MCF 10A (cell line): ENCODE measurements around the gene HMGN3. TPM values are rescaled to one million over a fixed set of nuclear protein-coding genes. Genes with fewer than 3 reads are reported as not detected.

Experiments
- BruUV-seq: library from RNA; stranded (reverse); fragments of 400-500 nt; replicated peaks from 2 replicates; lab custom pipeline; 2021; lab: Mats Ljungman, UMichigan
- CTCF ChIA-PET: fragments of 300-600 bp; sonication (Branson Sonifier 250); formaldehyde crosslinking; extraction: SDS; loops from one replicate; lab custom pipeline; 2021; ENCODE audit warnings: antibody characterized with exemption, inconsistent platforms; lab: Yijun Ruan, JAX
- POLR2A ChIA-PET: fragments of 300-600, 350-650 bp; sonication (Branson Sonifier 250); formaldehyde crosslinking; extraction: SDS; loops from one replicate; lab custom pipeline; 2020; ENCODE audit warnings: antibody characterized with exemption, inconsistent platforms; lab: Yijun Ruan, JAX
- DNase-seq: peaks from one replicate; pipeline ENCODE4 v3.0.0-alpha.2; 2018; ENCODE audit not compliant: unreplicated experiment
- H3K27ac Mint-ChIP-seq: one replicate; pipeline ENCODE4 v1.8.0; 2022; ENCODE audit warnings: mild to moderate bottlenecking, low read depth, mixed read lengths; ENCODE audit not compliant: unreplicated experiment
- H3K27me3 Mint-ChIP-seq: one replicate; pipeline ENCODE4 v1.8.0; 2022; ENCODE audit warnings: mixed read lengths; ENCODE audit not compliant: insufficient read depth, unreplicated experiment
- H3K36me3 Mint-ChIP-seq: one replicate; pipeline ENCODE4 v1.8.0; 2022; ENCODE audit warnings: mild to moderate bottlenecking, moderate library complexity, mixed read lengths; ENCODE audit not compliant: insufficient read depth, unreplicated experiment
- H3K4me1 Mint-ChIP-seq: one replicate; pipeline ENCODE4 v1.8.0; 2022; ENCODE audit warnings: mixed read lengths; ENCODE audit not compliant: insufficient read depth, unreplicated experiment
- H3K4me3 Mint-ChIP-seq: one replicate; pipeline ENCODE4 v1.8.0; 2022; ENCODE audit warnings: mild to moderate bottlenecking, moderate library complexity, mixed read lengths; ENCODE audit not compliant: unreplicated experiment
- H3K9me3 Mint-ChIP-seq: one replicate; pipeline ENCODE4 v1.8.0; 2022; ENCODE audit warnings: mixed read lengths; ENCODE audit not compliant: unreplicated experiment
- intact Hi-C: fragments of 100-400 bp; cut with micrococcal nuclease; formaldehyde crosslinking; loops from 2 replicates; pipeline ENCODE4 v1.14.1; 2022
- total RNA-seq: library from RNA; stranded (reverse); gene quantifications from 2 replicates; pipeline ENCODE4 v1.2.3, GENCODE V29; 2022
- TF ChIP-seq, protein P1 (sequence below): fragments of 200-600 bp; IDR thresholded peaks from one replicate; pipeline ENCODE4 v1.8.0; 2022; ENCODE audit warnings: antibody characterized with exemption, mild to moderate bottlenecking; ENCODE audit not compliant: unreplicated experiment

The HMGN3 gene
- total RNA-seq, 1 experiment from 2014 or later: 36.5 TPM

DNA sequence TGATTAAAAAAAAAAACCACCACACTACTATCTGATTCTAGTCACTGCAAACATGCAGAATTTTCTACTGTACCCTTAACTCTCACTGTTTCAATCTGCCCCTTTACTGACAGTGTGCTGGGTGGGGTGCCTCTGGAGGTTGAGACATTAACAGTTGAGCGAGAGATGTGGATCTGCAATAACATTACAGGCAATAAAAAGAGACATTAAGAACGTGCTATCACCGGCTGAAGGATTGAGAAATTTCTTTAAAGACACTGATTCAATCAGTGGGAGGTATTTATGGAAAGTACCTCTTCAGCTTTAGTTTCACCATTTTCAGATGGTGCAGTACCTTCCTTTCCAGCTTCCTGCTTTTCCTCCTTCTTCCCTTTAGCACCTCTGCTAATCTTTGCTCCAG lies 32.5 kb downstream of the HMGN3 start:
- TF ChIP-seq, protein P1, sequence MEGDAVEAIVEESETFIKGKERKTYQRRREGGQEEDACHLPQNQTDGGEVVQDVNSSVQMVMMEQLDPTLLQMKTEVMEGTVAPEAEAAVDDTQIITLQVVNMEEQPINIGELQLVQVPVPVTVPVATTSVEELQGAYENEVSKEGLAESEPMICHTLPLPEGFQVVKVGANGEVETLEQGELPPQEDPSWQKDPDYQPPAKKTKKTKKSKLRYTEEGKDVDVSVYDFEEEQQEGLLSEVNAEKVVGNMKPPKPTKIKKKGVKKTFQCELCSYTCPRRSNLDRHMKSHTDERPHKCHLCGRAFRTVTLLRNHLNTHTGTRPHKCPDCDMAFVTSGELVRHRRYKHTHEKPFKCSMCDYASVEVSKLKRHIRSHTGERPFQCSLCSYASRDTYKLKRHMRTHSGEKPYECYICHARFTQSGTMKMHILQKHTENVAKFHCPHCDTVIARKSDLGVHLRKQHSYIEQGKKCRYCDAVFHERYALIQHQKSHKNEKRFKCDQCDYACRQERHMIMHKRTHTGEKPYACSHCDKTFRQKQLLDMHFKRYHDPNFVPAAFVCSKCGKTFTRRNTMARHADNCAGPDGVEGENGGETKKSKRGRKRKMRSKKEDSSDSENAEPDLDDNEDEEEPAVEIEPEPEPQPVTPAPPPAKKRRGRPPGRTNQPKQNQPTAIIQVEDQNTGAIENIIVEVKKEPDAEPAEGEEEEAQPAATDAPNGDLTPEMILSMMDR: no peak
- H3K36me3 Mint-ChIP-seq: peaks cover 20% of the 10 kb centered on the region
- H3K9me3 Mint-ChIP-seq: no peaks in the 10 kb centered on the region
- no TSS peak for BruUV-seq
- POLR2A ChIA-PET: no interaction called here
- peak overlapping the region; percentile 28 for H3K27ac Mint-ChIP-seq
- H3K27me3 Mint-ChIP-seq: no peaks in the 10 kb centered on the region
- intact Hi-C loops: loop anchor here (5.0 kb wide), 1 partner anchor 265 kb away; no protein-coding TSS in a partner anchor
- no peak for DNase-seq
- H3K4me1 Mint-ChIP-seq: peaks cover 7% of the 10 kb centered on the region
- CTCF ChIA-PET: interaction anchor here (0.7 to 1.8 kb wide), 3 partner anchors 8 to 265 kb away, joined by 3 to 6 read pairs (median 4); no protein-coding TSS in a partner anchor
- H3K4me3 Mint-ChIP-seq: no peak overlapping the region

DNA sequence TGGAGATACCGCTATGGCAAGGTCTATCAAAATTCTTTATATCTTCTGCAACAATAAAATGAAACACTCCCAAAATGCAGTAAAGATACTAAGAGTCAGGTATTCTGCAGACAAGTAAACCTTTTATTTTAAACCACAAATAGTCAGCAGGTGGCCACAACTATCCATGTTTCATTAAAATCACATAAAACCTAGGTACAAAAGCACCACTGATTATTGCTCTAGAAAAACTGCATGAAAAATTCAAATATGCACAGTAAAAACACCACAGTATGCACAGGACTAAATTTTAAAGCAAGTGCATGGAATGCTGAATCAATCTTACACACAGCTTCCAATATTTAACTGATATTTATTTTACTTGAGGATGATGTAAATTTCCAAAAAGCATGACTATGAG lies 33.3 kb downstream of the HMGN3 start:
- no TSS peak for BruUV-seq
- Mint-ChIP-seq H3K36me3 (peaks cover 16% of the 10 kb centered on the region), H3K27ac (no peak overlapping the region), H3K4me3 (no peak overlapping the region), H3K27me3 (no peaks in the 10 kb centered on the region), H3K9me3 (no peaks in the 10 kb centered on the region), H3K4me1 (peaks cover 7% of the 10 kb centered on the region)
- DNase-seq: no peak
- TF ChIP-seq, protein P1: no peak
- intact Hi-C loops: loop anchor here (5.0 kb wide), 1 partner anchor 266 kb away; no protein-coding TSS in a partner anchor
- POLR2A ChIA-PET: interaction anchor here (0.7 to 1.3 kb wide), 3 partner anchors 8 to 72 kb away, joined by 3 read pairs; no protein-coding TSS in a partner anchor
- CTCF ChIA-PET: interaction anchor here (0.7 to 1.8 kb wide), 3 partner anchors 9 to 266 kb away, joined by 3 to 6 read pairs (median 4); no protein-coding TSS in a partner anchor

DNA sequence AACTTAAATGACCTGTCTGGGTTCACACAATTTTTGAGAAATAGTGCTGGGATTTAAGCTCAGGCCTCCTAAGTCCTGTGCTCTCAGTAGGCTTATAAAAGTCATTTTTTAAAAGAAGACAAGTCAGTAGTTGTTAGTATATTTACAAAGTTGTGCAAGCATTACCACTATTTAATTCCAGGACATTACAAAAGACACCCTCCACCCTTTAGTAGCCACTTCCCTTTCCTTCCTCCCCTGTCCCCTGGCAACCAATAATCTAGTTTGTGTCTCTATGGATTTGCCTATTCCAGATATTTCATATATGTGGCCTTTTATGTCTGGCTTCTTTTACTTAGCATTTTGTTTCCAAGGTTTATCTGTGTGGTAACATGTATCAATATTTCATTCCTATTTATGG lies 37.6 kb downstream of the HMGN3 start:
- TF ChIP-seq, protein P1: no peak
- intact Hi-C loops: no loop called here
- no peaks in the 10 kb centered on the region for H3K27me3 Mint-ChIP-seq
- CTCF ChIA-PET: no interaction called here
- no peak for DNase-seq
- H3K36me3 Mint-ChIP-seq: peaks cover 8% of the 10 kb centered on the region
- POLR2A ChIA-PET: interaction anchor here (0.7 to 1.0 kb wide), 2 partner anchors 8 to 117 kb away, joined by 3 read pairs; no protein-coding TSS in a partner anchor
- H3K27ac Mint-ChIP-seq: no peak overlapping the region
- no TSS peak for BruUV-seq
- H3K4me3 Mint-ChIP-seq: no peak overlapping the region
- H3K4me1 Mint-ChIP-seq: peaks cover under 1% of the 10 kb centered on the region
- no peaks in the 10 kb centered on the region for H3K9me3 Mint-ChIP-seq

DNA sequence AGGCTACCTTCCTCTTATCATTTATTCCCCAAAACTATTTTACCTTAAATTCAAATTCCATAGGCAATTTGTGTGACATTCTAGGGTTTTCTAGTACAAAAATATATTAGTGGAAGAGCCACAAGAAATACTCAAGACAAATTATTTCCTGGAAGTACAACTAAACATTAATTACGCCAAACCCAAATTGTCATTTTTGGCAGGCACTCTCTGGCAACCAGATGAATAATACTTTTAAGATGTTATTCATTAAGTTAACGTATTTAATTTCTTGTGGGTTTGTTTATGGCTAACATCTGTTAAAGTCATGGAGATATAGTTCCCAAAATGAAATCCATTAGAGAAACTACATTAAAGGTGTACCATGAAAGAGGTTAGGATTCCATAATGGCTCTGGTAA lies 40.5 kb downstream of the HMGN3 start:
- no peaks in the 10 kb centered on the region for H3K9me3 Mint-ChIP-seq
- H3K27ac Mint-ChIP-seq: no peak overlapping the region
- TF ChIP-seq, protein P1: no peak
- BruUV-seq: no TSS peak
- H3K4me1 Mint-ChIP-seq: no peaks in the 10 kb centered on the region
- no peak overlapping the region for H3K4me3 Mint-ChIP-seq
- CTCF ChIA-PET: no interaction called here
- no peaks in the 10 kb centered on the region for H3K36me3 Mint-ChIP-seq
- no peak for DNase-seq
- H3K27me3 Mint-ChIP-seq: no peaks in the 10 kb centered on the region
- intact Hi-C loops: no loop called here
- POLR2A ChIA-PET: interaction anchor here (0.8 kb wide), 1 partner anchor 117 kb away, joined by 3 read pairs; no protein-coding TSS in a partner anchor
